Sigmoid colon (tissue), 4 donors: Measurements from ENCODE around the gene AUTS2.

Experiments
- EP300 ChIP-seq, 4 donors: sonication (generic); formaldehyde crosslinking; IDR thresholded peaks; one replicate each; pipeline ENCODE4 v1.6.1; 2017; ENCODE audit warnings: antibody characterized with exemption in 4 of 4
- POLR2A ChIP-seq, 2 donors: fragments of 450-650 bp; IDR thresholded peaks; one replicate each; pipeline ENCODE4 v1.6.1; 2016; ENCODE audit warnings: antibody characterized with exemption in 2 of 2, mild to moderate bottlenecking in 2 of 2, moderate library complexity in 2 of 2
- POLR2AphosphoS5 ChIP-seq, 4 donors: sonication (generic); formaldehyde crosslinking; IDR thresholded peaks; one replicate each; pipeline ENCODE4 v1.6.1; 2017; ENCODE audit warnings: antibody characterized with exemption in 4 of 4
- TF ChIP-seq, protein P1 (sequence below), 4 experiments: fragments of 450-650 bp in 3 of 4; fragments of 200-600 bp in 1 of 4; IDR thresholded peaks; one replicate each; pipeline ENCODE4 v1.5.1; 2016 to 2019; ENCODE audit warnings: antibody characterized with exemption in 4 of 4, mild to moderate bottlenecking in 3 of 4, moderate library complexity in 2 of 4

- TF ChIP-seq, protein P1, sequence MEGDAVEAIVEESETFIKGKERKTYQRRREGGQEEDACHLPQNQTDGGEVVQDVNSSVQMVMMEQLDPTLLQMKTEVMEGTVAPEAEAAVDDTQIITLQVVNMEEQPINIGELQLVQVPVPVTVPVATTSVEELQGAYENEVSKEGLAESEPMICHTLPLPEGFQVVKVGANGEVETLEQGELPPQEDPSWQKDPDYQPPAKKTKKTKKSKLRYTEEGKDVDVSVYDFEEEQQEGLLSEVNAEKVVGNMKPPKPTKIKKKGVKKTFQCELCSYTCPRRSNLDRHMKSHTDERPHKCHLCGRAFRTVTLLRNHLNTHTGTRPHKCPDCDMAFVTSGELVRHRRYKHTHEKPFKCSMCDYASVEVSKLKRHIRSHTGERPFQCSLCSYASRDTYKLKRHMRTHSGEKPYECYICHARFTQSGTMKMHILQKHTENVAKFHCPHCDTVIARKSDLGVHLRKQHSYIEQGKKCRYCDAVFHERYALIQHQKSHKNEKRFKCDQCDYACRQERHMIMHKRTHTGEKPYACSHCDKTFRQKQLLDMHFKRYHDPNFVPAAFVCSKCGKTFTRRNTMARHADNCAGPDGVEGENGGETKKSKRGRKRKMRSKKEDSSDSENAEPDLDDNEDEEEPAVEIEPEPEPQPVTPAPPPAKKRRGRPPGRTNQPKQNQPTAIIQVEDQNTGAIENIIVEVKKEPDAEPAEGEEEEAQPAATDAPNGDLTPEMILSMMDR (IDR thresholded peaks at IDR 0.05), result no peak
- TF ChIP-seq POLR2A (IDR thresholded peaks at IDR 0.05) (no peak), POLR2AphosphoS5 (IDR thresholded peaks at IDR 0.05) (no peak), EP300 (IDR thresholded peaks at IDR 0.05) (no peak)
Measured at GRCh38 chr7:70793821-70794220, 1195.5 kb downstream of the AUTS2 start.
